Heart left ventricle (tissue), 16 donors: Measurements from ENCODE around the gene MAML2. TPM values are rescaled to one million over a fixed set of nuclear protein-coding genes. Genes with fewer than 3 reads are reported as not detected.
A peak's percentile ranks its signal among the peaks of the same experiment; 100 is the strongest.

ENCODE experiments used
- ATAC-seq, 4 donors: fragments of 200-7000 bp; cut with Tn5 transposase; one replicate each; pipeline ENCODE4 v1.9.1; 2020 to 2022; ENCODE audit warnings: moderate library complexity in 4 of 4, mild to moderate bottlenecking in 3 of 4, moderate number of reproducible peaks in 1 of 4
- DNase-seq, 5 donors: peaks; one replicate each; pipeline ENCODE4 v3.0.0-alpha.2; 2020
- H3K27ac ChIP-seq, 12 donors: fragments of 200-600 bp; sonication (generic) in 4 of 12; one replicate each; pipeline versions ENCODE4 v1.5.0 to v1.8.0; 2016 to 2022; ENCODE audit warnings: mild to moderate bottlenecking in 2 of 12
- H3K27me3 ChIP-seq, 9 donors: fragments of 200-600 bp; sonication (generic) in 2 of 9; one replicate each; pipeline versions ENCODE4 v1.5.1 to v1.8.0; 2016 to 2022; ENCODE audit warnings: mild to moderate bottlenecking in 3 of 9
- H3K36me3 ChIP-seq, 9 donors: fragments of 200-600 bp; sonication (generic) in 2 of 9; one replicate each; pipeline versions ENCODE4 v1.5.0 to v1.8.0; 2018 to 2022; ENCODE audit warnings: mild to moderate bottlenecking in 2 of 9
- H3K4me1 ChIP-seq, 12 donors: fragments of 200-600 bp; sonication (generic) in 4 of 12; one replicate each; pipeline versions ENCODE4 v1.5.0 to v1.8.0; 2016 to 2022; ENCODE audit warnings: mild to moderate bottlenecking in 3 of 12
- H3K4me3 ChIP-seq, 12 donors: fragments of 200-600 bp; sonication (generic) in 4 of 12; one replicate each; pipeline versions ENCODE4 v1.5.0 to v1.8.0; 2017 to 2022; ENCODE audit warnings: mild to moderate bottlenecking in 9 of 12, moderate library complexity in 4 of 12
- H3K9me3 ChIP-seq, 12 donors: fragments of 200-600 bp; sonication (generic) in 4 of 12; one replicate each; pipeline versions ENCODE4 v1.5.0 to v1.8.0; 2016 to 2022; ENCODE audit warnings: mild to moderate bottlenecking in 1 of 12
- POLR2A ChIP-seq, 2 donors: fragments of 450-650 bp; IDR thresholded peaks; one replicate each; pipeline ENCODE4 v1.6.1; 2017; ENCODE audit warnings: antibody characterized with exemption in 2 of 2, mild to moderate bottlenecking in 2 of 2, moderate library complexity in 2 of 2
- WGBS, 4 donors: extraction: QIAGEN DNeasy Blood & Tissue Kit in 2 of 4; methylation state at CpG; one replicate each; pipeline versions ENCODE4 v1.1.5 to v1.1.7; 2013 to 2018; 5-methylcytosine and 5-hydroxymethylcytosine counted together
- intact Hi-C, 10 donors: fragments of 100-400 bp; cut with DNase I; formaldehyde crosslinking; loops; one replicate each; pipeline versions ENCODE4 v1.11.1 to v1.14.2; 2022
- polyA plus RNA-seq, 2 donors: library from polyadenylated mRNA; stranded (reverse); fragments of 200-250 nt; gene quantifications; one replicate each; pipeline ENCODE4 v1.2.3, GENCODE V29; 2013
- total RNA-seq, 9 donors: library from RNA; depleted of rRNA in 2 of 9; stranded (reverse); fragments of >200 nt in 2 of 9; fragmentation: NEBNext Ultra II Directional in 3 of 9; extraction: Animal tissue kit (Norgen Biotek cat#: 25700) in 3 of 9; gene quantifications; one replicate each; pipeline versions ENCODE4 v1.1.0 to v1.2.4, GENCODE V29; 2016 to 2023
- TF ChIP-seq, protein P1 (sequence below), 12 donors: fragments of 200-600 bp; sonication (generic) in 4 of 12; IDR thresholded peaks; one replicate each; pipeline versions ENCODE4 v1.5.0 to v1.8.0; 2018 to 2022; ENCODE audit warnings: antibody characterized with exemption in 12 of 12, mild to moderate bottlenecking in 5 of 12
- donor health status: ischemic (EF 13 %, LVEDD 7.1; RV severe dilation, severe dysfunction).
- donor health status: healthy with polysubstance abuse.
- donor health status: DM: no; HTN: yes; CAD: no.
- donor health status: DM: no; HTN: no; CAD: no.
- donor health status: ischemic (EF 25% LVEDD 6.9; RV normal size, moderate dysfunction).
- donor health status: ischemic (EF 25% LVEDD 5.7; RV mildly dilated, moderate dysfunction).
- donor health status: healthy.
- donor health status: DM: yes; HTN: yes; CAD: no.
- donor health status: ischemic (EF 35%, LVEDD 5.7; RV mildly dilated, moderate dysfunction).
- donor health status: nonischemic (EF 11% LVEDD 7.7; RV severe dilation, severe dysfunction).
- donor health status: DM: yes; HTN: yes; CAD: no.
- donor health status: PGD.
- donor health status: ischemic (EF 29% LVEDD 5.4; RV normal size, mild dysfunction).
- donor health status: nonischemic (EF 23%, LVEDD 6.1; RV moderate dilation, normal function).

MAML2 gene
- total and polyA plus RNA-seq, 11 donors: 1.3 to 10.8 (median 4.8) TPM

DNA sequence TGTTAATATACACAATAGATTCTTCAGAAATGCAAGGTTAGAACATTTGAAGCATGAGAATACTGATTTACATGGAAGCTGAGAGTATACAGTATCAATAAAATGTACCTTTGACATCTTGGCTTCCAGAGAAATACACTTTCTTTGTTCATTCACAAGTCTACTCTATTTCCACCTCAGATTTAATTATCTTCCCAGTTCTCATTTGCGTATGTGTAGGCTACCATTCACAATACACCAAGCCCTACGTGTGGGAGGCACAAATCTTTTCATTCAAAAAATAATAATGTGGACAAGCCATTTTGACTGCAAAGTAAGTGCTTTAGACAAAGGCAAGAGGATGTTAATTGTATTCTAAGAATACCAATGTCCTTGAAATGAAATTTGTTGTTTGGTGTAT is 286.4 kb downstream of the MAML2 start:
- no peaks in the 10 kb centered on the region for H3K27me3 ChIP-seq
- intact Hi-C loops: loop anchor here in 9 of 10 donors (1.0 to 10.0 kb wide), 7 partner anchors 96 to 331 kb away; partner anchors contain the start of genes MAML2 (in 5 of the 9) and CCDC82 (in 1 of the 9)
- no peaks in the 10 kb centered on the region for H3K9me3 ChIP-seq
- WGBS, 4 donors: 78 to 93% (median 79%) methylated on average over 2 of the region's 2 CpGs
- peaks cover 0 to 55% (median 5%) of the 10 kb centered on the region in 12 donors for H3K4me1 ChIP-seq
- peak overlapping the region in 1 of 12 donors; percentile 6 for H3K27ac ChIP-seq
- TF ChIP-seq, protein P1, sequence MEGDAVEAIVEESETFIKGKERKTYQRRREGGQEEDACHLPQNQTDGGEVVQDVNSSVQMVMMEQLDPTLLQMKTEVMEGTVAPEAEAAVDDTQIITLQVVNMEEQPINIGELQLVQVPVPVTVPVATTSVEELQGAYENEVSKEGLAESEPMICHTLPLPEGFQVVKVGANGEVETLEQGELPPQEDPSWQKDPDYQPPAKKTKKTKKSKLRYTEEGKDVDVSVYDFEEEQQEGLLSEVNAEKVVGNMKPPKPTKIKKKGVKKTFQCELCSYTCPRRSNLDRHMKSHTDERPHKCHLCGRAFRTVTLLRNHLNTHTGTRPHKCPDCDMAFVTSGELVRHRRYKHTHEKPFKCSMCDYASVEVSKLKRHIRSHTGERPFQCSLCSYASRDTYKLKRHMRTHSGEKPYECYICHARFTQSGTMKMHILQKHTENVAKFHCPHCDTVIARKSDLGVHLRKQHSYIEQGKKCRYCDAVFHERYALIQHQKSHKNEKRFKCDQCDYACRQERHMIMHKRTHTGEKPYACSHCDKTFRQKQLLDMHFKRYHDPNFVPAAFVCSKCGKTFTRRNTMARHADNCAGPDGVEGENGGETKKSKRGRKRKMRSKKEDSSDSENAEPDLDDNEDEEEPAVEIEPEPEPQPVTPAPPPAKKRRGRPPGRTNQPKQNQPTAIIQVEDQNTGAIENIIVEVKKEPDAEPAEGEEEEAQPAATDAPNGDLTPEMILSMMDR (IDR thresholded peaks at IDR 0.05): no peak
- no peak for TF ChIP-seq POLR2A (IDR thresholded peaks at IDR 0.05)
- no peak for DNase-seq
- no peak for ATAC-seq
- H3K4me3 ChIP-seq: no peak overlapping the region
- no peaks in the 10 kb centered on the region for H3K36me3 ChIP-seq

GRCh38 chr11:96055706-96056387 is 287.1 kb downstream of the MAML2 start:
- WGBS, 4 donors: 88 to 93% (median 91%) methylated on average over 3 of the region's 3 CpGs
- Histone ChIP-seq H3K36me3 (no peaks in the 10 kb centered on the region), H3K27me3 (no peaks in the 10 kb centered on the region), H3K4me1 (peaks cover 0 to 55% (median 5%) of the 10 kb centered on the region in 12 donors), H3K9me3 (no peaks in the 10 kb centered on the region), H3K27ac (no peak overlapping the region), H3K4me3 (no peak overlapping the region)
- ATAC-seq (no peak), DNase-seq (no peak)
- intact Hi-C loops: loop anchor here (1.0 to 10.0 kb wide), 8 partner anchors 96 to 331 kb away; partner anchors contain the start of genes MAML2 (in 7 of the 10) and CCDC82 (in 1 of the 10)
- no peak for TF ChIP-seq POLR2A (IDR thresholded peaks at IDR 0.05)
- TF ChIP-seq, protein P1 (IDR thresholded peaks at IDR 0.05): no peak

DNA sequence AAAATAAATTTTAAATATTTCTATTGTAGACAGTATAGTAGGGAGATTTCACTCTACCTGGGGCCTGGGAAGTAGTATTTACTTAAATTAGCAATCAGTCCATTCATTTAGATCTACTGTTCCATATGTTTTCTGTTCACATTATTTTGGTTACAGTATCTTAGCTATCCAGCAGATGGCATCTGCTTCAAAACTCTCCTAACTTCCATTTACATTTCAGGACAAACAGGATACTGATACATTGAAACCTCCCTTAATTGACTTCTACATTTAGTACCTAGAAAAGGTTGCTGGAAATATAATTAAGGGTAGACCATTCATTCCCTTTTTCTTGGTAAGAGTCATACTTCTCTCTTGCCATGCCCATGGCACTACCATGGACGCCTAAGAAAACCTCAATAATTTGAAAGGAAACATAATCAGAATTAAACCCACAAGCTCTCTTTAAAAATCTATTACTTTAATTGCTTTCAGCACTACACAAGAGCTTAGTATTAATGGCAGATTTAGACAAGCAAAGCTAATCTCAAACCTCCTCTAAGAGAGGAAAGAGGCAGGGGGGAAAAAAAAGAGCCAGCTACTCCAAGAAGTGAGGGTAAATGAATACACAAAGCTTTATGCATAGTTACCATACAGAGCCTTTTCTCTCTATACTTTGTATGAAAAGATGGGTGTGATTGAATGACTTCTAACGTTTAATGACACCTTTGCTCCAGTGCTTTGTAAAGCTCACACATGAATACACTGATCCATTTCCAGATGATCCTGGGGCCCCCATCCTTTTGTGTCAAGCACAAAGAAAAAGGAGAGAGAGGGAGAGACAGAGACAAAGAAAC is 287.9 kb downstream of the MAML2 start:
- TF ChIP-seq, protein P1 (IDR thresholded peaks at IDR 0.05): peak; percentile 43 to 79 (median 66)
- TF ChIP-seq POLR2A (IDR thresholded peaks at IDR 0.05): no peak
- DNase-seq (no peak), ATAC-seq (peak in 2 of 4 donors; percentile 63 to 79)
- no peak overlapping the region for H3K4me3 ChIP-seq
- WGBS, 4 donors: 51 to 60% (median 57%) methylated on average over 2 of the region's 2 CpGs
- H3K9me3 ChIP-seq: no peaks in the 10 kb centered on the region
- no peaks in the 10 kb centered on the region for H3K27me3 ChIP-seq
- intact Hi-C loops: loop anchor here in 7 of 10 donors (1.0 to 10.0 kb wide), 8 partner anchors 97 to 332 kb away; partner anchors contain the start of genes MAML2 (in 4 of the 7) and CCDC82 (in 1 of the 7)
- H3K4me1 ChIP-seq: peaks cover 0 to 62% (median 5%) of the 10 kb centered on the region in 12 donors
- H3K27ac ChIP-seq: peak overlapping the region in 1 of 12 donors; percentile 11
- H3K36me3 ChIP-seq: no peaks in the 10 kb centered on the region
